ENCODE results near the gene GSE1.

The GSE1 gene

GRCh38 chr16:85573696-85574641 lies 39.2 kb upstream of the GSE1 start:
- DNase-seq (ENCODE audit: low read depth in 2 of 2) = no peak

GRCh38 chr16:85574672-85575475 lies 38.2 kb upstream of the GSE1 start:
- DNase-seq (ENCODE audit: low read depth in 2 of 2) = no peak

GRCh38 chr16:85575920-85576319 lies 37.2 kb upstream of the GSE1 start:
- no peak for DNase-seq (ENCODE audit: low read depth in 2 of 2)

- DNase-seq (ENCODE audit: low read depth in 2 of 2) = no peak
These were observed 36.2 kb upstream of the GSE1 start for GRCh38 chr16:85576944-85577343.

- no peak for DNase-seq (ENCODE audit: low read depth in 2 of 2)
These were observed 35.1 kb upstream of the GSE1 start for GRCh38 chr16:85577899-85578598.

GRCh38 chr16:85578599-85578948 lies 34.5 kb upstream of the GSE1 start:
- DNase-seq (ENCODE audit: low read depth in 2 of 2) = no peak

GRCh38 chr16:85579191-85579590 lies 33.9 kb upstream of the GSE1 start:
- DNase-seq (ENCODE audit: low read depth in 2 of 2) = no peak

GRCh38 chr16:85579923-85580580 lies 33.1 kb upstream of the GSE1 start:
- DNase-seq (ENCODE audit: low read depth in 2 of 2) = no peak

GRCh38 chr16:85580684-85581083 lies 32.4 kb upstream of the GSE1 start:
- DNase-seq (ENCODE audit: low read depth in 2 of 2) = no peak

GRCh38 chr16:85582229-85582991 lies 30.7 kb upstream of the GSE1 start:
- no peak for DNase-seq (ENCODE audit: low read depth in 2 of 2)

- no peak for DNase-seq (ENCODE audit: low read depth in 2 of 2)
These were observed 29.5 kb upstream of the GSE1 start for GRCh38 chr16:85583491-85584181.

GRCh38 chr16:85584267-85584666 lies 28.9 kb upstream of the GSE1 start:
- DNase-seq (ENCODE audit: low read depth in 2 of 2) = no peak

- no peak for DNase-seq (ENCODE audit: low read depth in 2 of 2)
These were observed 28.3 kb upstream of the GSE1 start for GRCh38 chr16:85584819-85585282.

GRCh38 chr16:85585711-85586110 lies 27.4 kb upstream of the GSE1 start:
- no peak for DNase-seq (ENCODE audit: low read depth in 2 of 2)

- DNase-seq (ENCODE audit: low read depth in 2 of 2) = no peak
These were observed 26.6 kb upstream of the GSE1 start for GRCh38 chr16:85586380-85587104.

GRCh38 chr16:85587762-85588556 lies 25.2 kb upstream of the GSE1 start:
- DNase-seq (ENCODE audit: low read depth in 2 of 2) = no peak

- DNase-seq (ENCODE audit: low read depth in 2 of 2) = no peak
These were observed 24.3 kb upstream of the GSE1 start for GRCh38 chr16:85588562-85589503.

Measured in stimulated activated CD4-positive, alpha-beta T cell treated with anti-CD3 and anti-CD28 coated beads, Interleukin-1b, Interleukin-23, amount 100 ng/mL, for 1 hour (primary cell).